GM18951 (cell line): ENCODE data around the gene TPRG1.

Source experiments
- POLR2A ChIP-seq: IDR thresholded peaks from 4 replicates; pipeline ENCODE4 v1.6.1; 2011; ENCODE audit warnings: mild to moderate bottlenecking; ENCODE audit not compliant: insufficient read length, insufficient read depth; ENCODE audit errors: extremely low read depth
- in situ Hi-C: fragments of 300-500 bp; cut with MboI; formaldehyde crosslinking; loops from one replicate; pipeline ENCODE4 v1.12.0; 2022; ENCODE audit warnings: low sequenced_read_pairs, mixed read lengths, inconsistent platforms; ENCODE audit not compliant: unreplicated experiment

Gene TPRG1

GRCh38 chr3:189262746-189263145, 91.0 kb downstream of the TPRG1 start:
- TF ChIP-seq POLR2A, result no peak
- in situ Hi-C loops, result no loop called here

GRCh38 chr3:189267981-189268613, 96.3 kb downstream of the TPRG1 start:
- no peak for TF ChIP-seq POLR2A
- in situ Hi-C loops, result no loop called here

GRCh38 chr3:189269365-189269764, 97.6 kb downstream of the TPRG1 start:
- in situ Hi-C loops, result no loop called here
- TF ChIP-seq POLR2A, result no peak

- in situ Hi-C loops, result loop anchor here (5.0 kb wide), 1 partner anchor 687 kb away; no protein-coding TSS in a partner anchor
- TF ChIP-seq POLR2A, result no peak
Measured at GRCh38 chr3:189270248-189270832, 98.6 kb downstream of the TPRG1 start.

- in situ Hi-C loops, result loop anchor here (5.0 kb wide), 1 partner anchor 685 kb away; no protein-coding TSS in a partner anchor
- TF ChIP-seq POLR2A, result no peak
Measured at GRCh38 chr3:189272500-189273119, 100.8 kb downstream of the TPRG1 start.

- in situ Hi-C loops, result loop anchor here (5.0 kb wide), 1 partner anchor 684 kb away; no protein-coding TSS in a partner anchor
- TF ChIP-seq POLR2A, result no peak
Measured at GRCh38 chr3:189273736-189274135, 102.0 kb downstream of the TPRG1 start.

GRCh38 chr3:189275182-189275581, 103.4 kb downstream of the TPRG1 start:
- in situ Hi-C loops, result no loop called here

GRCh38 chr3:189275852-189276251, 104.1 kb downstream of the TPRG1 start:
- TF ChIP-seq POLR2A, result no peak
- in situ Hi-C loops, result no loop called here

More at GRCh38 chr3:189275182-189275581, 103.4 kb downstream of the TPRG1 start:
- no peak for TF ChIP-seq POLR2A

- TF ChIP-seq POLR2A, result no peak
- in situ Hi-C loops, result no loop called here
Measured at GRCh38 chr3:189276444-189277219, 104.9 kb downstream of the TPRG1 start.

GRCh38 chr3:189277711-189278110, 105.9 kb downstream of the TPRG1 start:
- in situ Hi-C loops, result no loop called here
- no peak for TF ChIP-seq POLR2A

GRCh38 chr3:189278221-189278620, 106.5 kb downstream of the TPRG1 start:
- in situ Hi-C loops, result no loop called here
- no peak for TF ChIP-seq POLR2A

GRCh38 chr3:189282189-189282588, 110.4 kb downstream of the TPRG1 start:
- TF ChIP-seq POLR2A, result no peak
- in situ Hi-C loops, result no loop called here

GRCh38 chr3:189282741-189283140, 111.0 kb downstream of the TPRG1 start:
- no peak for TF ChIP-seq POLR2A
- in situ Hi-C loops, result no loop called here
